Measurements from ENCODE around the gene GCSAM. TPM values are rescaled to one million over a fixed set of nuclear protein-coding genes. Genes with fewer than 3 reads are reported as not detected.
"Not testable (repeated sequence)": the region's sequence is repeated elsewhere in the genome, so short reads cannot be mapped to it uniquely, and the experiment has no call there.

The GCSAM gene

GRCh38 chr3:112074616-112075497, 58.2 kb downstream of the GCSAM start:
- TF ChIP-seq POLR2AphosphoS5 (IDR thresholded peaks at IDR 0.05; ENCODE audit: low read depth) (no peak), GABPA (IDR thresholded peaks at IDR 0.05; ENCODE audit: low read depth) (no peak), CTCF (IDR thresholded peaks at IDR 0.05; ENCODE audit: insufficient read depth, low read length) (no peak), REST (IDR thresholded peaks at IDR 0.05; ENCODE audit: insufficient replicate concordance, low read depth) (no peak), SPI1 (IDR thresholded peaks at IDR 0.05; ENCODE audit: borderline replicate concordance, low read depth) (no peak)
- H3K27ac ChIP-seq (replicated peaks), result no peak overlapping the region
- no peak overlapping the region for H3K4me3 ChIP-seq (replicated peaks; ENCODE audit: insufficient read depth, low read length)
- no peak for DNase-seq (ENCODE audit: low read depth in 1 of 2, low spot score in 1 of 2)
- peaks cover 3% of the 10 kb centered on the region for H3K27me3 ChIP-seq (ENCODE audit: insufficient read depth, poor library complexity, severe bottlenecking)

- H3K27me3 ChIP-seq (ENCODE audit: insufficient read depth, poor library complexity, severe bottlenecking), result peaks cover 3% of the 10 kb centered on the region
- no peak for DNase-seq (ENCODE audit: low read depth in 1 of 2, low spot score in 1 of 2)
- no peak overlapping the region for H3K27ac ChIP-seq (replicated peaks)
- TF ChIP-seq POLR2AphosphoS5 (IDR thresholded peaks at IDR 0.05; ENCODE audit: low read depth) (no peak), REST (IDR thresholded peaks at IDR 0.05; ENCODE audit: insufficient replicate concordance, low read depth) (no peak), CTCF (IDR thresholded peaks at IDR 0.05; ENCODE audit: insufficient read depth, low read length) (no peak)
- no peak overlapping the region for H3K4me3 ChIP-seq (replicated peaks; ENCODE audit: insufficient read depth, low read length)
These were observed 59.0 kb downstream of the GCSAM start for GRCh38 chr3:112074006-112074405.

GRCh38 chr3:112072387-112073060, 60.5 kb downstream of the GCSAM start:
- H3K4me3 ChIP-seq (replicated peaks; ENCODE audit: insufficient read depth, low read length); DNase-seq (ENCODE audit: low read depth in 1 of 2, low spot score in 1 of 2); H3K27ac ChIP-seq (replicated peaks); H3K27me3 ChIP-seq (ENCODE audit: insufficient read depth, poor library complexity, severe bottlenecking): not testable (repeated sequence)

Small RNA genes lying within 50 kb of the gene (microRNA-seq; reads per million reads assigned to microRNA genes)
- not detected for gene MIR567

Data from HL-60 (cell line).